PC-3 (cell line): ENCODE measurements around the gene UGT1A7. TPM values are rescaled to one million over a fixed set of nuclear protein-coding genes. Genes with fewer than 3 reads are reported as not detected.

Experiments used
- ATAC-seq: fragments of 200-7000 bp; cut with Tn5 transposase; 2 replicates; pipeline ENCODE4 v1.9.1; 2020; ENCODE audit warnings: mild to moderate bottlenecking, moderate library complexity
- BruUV-seq: library from RNA; stranded (reverse); fragments of 400-500 nt; replicated peaks from 2 replicates; lab custom pipeline; 2021; lab: Mats Ljungman, UMichigan
- CTCF ChIA-PET: fragments of 300-600 bp; sonication (Branson Sonifier 250); formaldehyde crosslinking; loops from one replicate; lab custom pipeline; 2022; ENCODE audit warnings: antibody characterized with exemption; lab: Charles Lee
- POLR2A ChIA-PET: fragments of 300-600 bp; sonication (Branson Sonifier 250); formaldehyde crosslinking; loops from one replicate; lab custom pipeline; 2022; ENCODE audit warnings: antibody characterized with exemption; ENCODE audit not compliant: unreplicated experiment; lab: Charles Lee
- DNase-seq: peaks from one replicate; pipeline ENCODE4 v3.0.0-alpha.2; 2015
- H2AFZ ChIP-seq: fragments of 300-600 bp; sonication (generic); 2 replicates; pipeline ENCODE4 v1.6.0; 2016; ENCODE audit warnings: antibody characterized with exemption, low read length
- H3F3A ChIP-seq: fragments of 300-600 bp; sonication (generic); one replicate; pipeline ENCODE4 v1.6.0; 2017; ENCODE audit warnings: antibody characterized with exemption, low read length, control low read depth, mild to moderate bottlenecking; ENCODE audit not compliant: unreplicated experiment
- H3K27ac ChIP-seq: fragments of 300-600 bp; sonication (generic); 2 replicates; pipeline ENCODE4 v1.5.1; 2016; ENCODE audit warnings: mild to moderate bottlenecking, low read length
- H3K27me3 ChIP-seq: fragments of 300-600 bp; sonication (generic); 2 replicates; pipeline ENCODE4 v1.6.1; 2016; ENCODE audit warnings: low read length, mixed read lengths
- H3K36me3 ChIP-seq: fragments of 300-600 bp; sonication (generic); 2 replicates; pipeline ENCODE4 v1.6.1; 2016; ENCODE audit warnings: low read depth, mixed run types, low read length, mixed read lengths
- H3K4me1 ChIP-seq: fragments of 300-600 bp; sonication (generic); 2 replicates; pipeline ENCODE4 v1.5.1; 2016; ENCODE audit warnings: low read length; ENCODE audit not compliant: insufficient read depth
- H3K4me2 ChIP-seq: fragments of 300-600 bp; sonication (generic); 2 replicates; pipeline ENCODE4 v1.6.0; 2016; ENCODE audit warnings: low read length
- H3K4me3 ChIP-seq: fragments of 300-600 bp; sonication (generic); 2 replicates; pipeline ENCODE4 v1.5.1; 2016; ENCODE audit warnings: mild to moderate bottlenecking, low read length, mixed read lengths
- H3K79me2 ChIP-seq: fragments of 300-600 bp; sonication (generic); 2 replicates; pipeline ENCODE4 v1.6.1; 2017; ENCODE audit warnings: low read length, mixed read lengths
- H3K9ac ChIP-seq: fragments of 300-600 bp; sonication (generic); 2 replicates; pipeline ENCODE4 v1.6.0; 2016; ENCODE audit warnings: mild to moderate bottlenecking, low read length
- H3K9me2 ChIP-seq: fragments of 300-600 bp; sonication (generic); replicated peaks from 2 replicates; pipeline ENCODE4 v1.6.1; 2016; ENCODE audit warnings: mixed run types, low read length, mixed read lengths
- H3K9me3 ChIP-seq: fragments of 300-600 bp; sonication (generic); 2 replicates; pipeline ENCODE4 v1.6.1; 2016; ENCODE audit warnings: low read length, mixed read lengths
- H4K20me1 ChIP-seq: fragments of 300-600 bp; sonication (generic); 2 replicates; pipeline ENCODE4 v1.6.1; 2016; ENCODE audit warnings: low read length, mixed read lengths
- CTCF ChIP-seq: fragments of 300-600 bp; sonication (generic); conservative IDR thresholded peaks from 2 replicates; pipeline ENCODE4 v1.5.1; 2017; ENCODE audit warnings: antibody characterized with exemption, low read depth, mild to moderate bottlenecking, low read length
- EZH2 ChIP-seq: fragments of 300-600 bp; sonication (generic); IDR thresholded peaks from one replicate; pipeline ENCODE4 v1.6.1; 2017; ENCODE audit warnings: antibody characterized with exemption, mild to moderate bottlenecking, low read length; ENCODE audit not compliant: unreplicated experiment
- EZH2phosphoT487 ChIP-seq: fragments of 300-600 bp; sonication (generic); IDR thresholded peaks from 2 replicates; pipeline ENCODE4 v1.6.1; 2018; ENCODE audit warnings: mild to moderate bottlenecking, antibody characterized with exemption, low read length, borderline replicate concordance
- intact Hi-C: fragments of 100-400 bp; cut with micrococcal nuclease; formaldehyde crosslinking; loops from 2 replicates; pipeline ENCODE4 v1.9.0; 2023
- total RNA-seq: library from RNA; depleted of rRNA; stranded (reverse); fragments of >200 nt; gene quantifications from 2 replicates; pipeline ENCODE4 v1.2.3, GENCODE V29; 2014

Gene UGT1A7
- total RNA-seq, 1 experiment from 2014 or later, result not detected

GRCh38 chr2:233689501-233689900, 7.8 kb downstream of the UGT1A7 start:
- H3K4me3 ChIP-seq, result no peak overlapping the region

GRCh38 chr2:233690444-233690843, 8.7 kb downstream of the UGT1A7 start:
- H3K9ac ChIP-seq, result no peak overlapping the region; the same call in 1 of the 2 replicates
- H3K36me3 ChIP-seq, result no peaks in the 10 kb centered on the region
- H3K9me2 ChIP-seq, result no peaks in the 10 kb centered on the region
- ChIA-PET CTCF (no interaction called here), POLR2A (interaction anchor here (0.7 to 0.8 kb wide), 2 partner anchors 16 to 124 kb away, joined by 4 to 9 read pairs; partner anchors contain the start of gene USP40)
- TF ChIP-seq EZH2, result no peak
- no peak for TF ChIP-seq CTCF
- TF ChIP-seq EZH2phosphoT487, result no peak
- H3K79me2 ChIP-seq, result no peaks in the 10 kb centered on the region
- H3K4me3 ChIP-seq, result peak overlapping the region; percentile 33
- H3F3A ChIP-seq, result no peaks in the 10 kb centered on the region
- H3K9me3 ChIP-seq, result no peaks in the 10 kb centered on the region
- H4K20me1 ChIP-seq, result no peaks in the 10 kb centered on the region
- H3K4me2 ChIP-seq, result peak overlapping the region; percentile 73
- H2AFZ ChIP-seq, result no peak overlapping the region; the same call in 1 of the 2 replicates
- ATAC-seq (peak; percentile 90), DNase-seq (peak; percentile 97)
- H3K27me3 ChIP-seq, result no peaks in the 10 kb centered on the region
- intact Hi-C loops, result loop anchor here (2.0 kb wide), 1 partner anchor 16 kb away; no protein-coding TSS in a partner anchor
- BruUV-seq, result no TSS peak
- peak overlapping the region; percentile 83 for H3K27ac ChIP-seq
- peaks cover 38% of the 10 kb centered on the region for H3K4me1 ChIP-seq

More at GRCh38 chr2:233689501-233689900, 7.8 kb downstream of the UGT1A7 start:
- Histone ChIP-seq H3K27me3 (no peaks in the 10 kb centered on the region), H3K79me2 (no peaks in the 10 kb centered on the region), H3K9ac (peak overlapping the region; percentile 40), H3F3A (no peaks in the 10 kb centered on the region), H3K4me1 (peaks cover 44% of the 10 kb centered on the region), H3K9me2 (no peaks in the 10 kb centered on the region), H3K4me2 (peak overlapping the region; percentile 73), H2AFZ (0 out of 2 replicates have a peak overlapping the region, but pooled peaks have one; percentile 19), H4K20me1 (no peaks in the 10 kb centered on the region), H3K9me3 (no peaks in the 10 kb centered on the region), H3K27ac (peak overlapping the region; percentile 83), H3K36me3 (no peaks in the 10 kb centered on the region)
- TF ChIP-seq CTCF (no peak), EZH2 (no peak), EZH2phosphoT487 (no peak)
- ChIA-PET POLR2A (no interaction called here), CTCF (no interaction called here)
- BruUV-seq, result no TSS peak
- DNase-seq (peak; percentile 63), ATAC-seq (no peak)
- intact Hi-C loops, result no loop called here
